ENCODE data around the gene BIN2. TPM values are rescaled to one million over a fixed set of nuclear protein-coding genes. Genes with fewer than 3 reads are reported as not detected.
"Not testable (repeated sequence)": the region's sequence is repeated elsewhere in the genome, so short reads cannot be mapped to it uniquely, and the experiment has no call there.

BIN2 gene
- total RNA-seq, 1 donor from 2014 or later, result 181 TPM

- intact Hi-C loops (cut with micrococcal nuclease), result loop anchor here (10.0 kb wide), 2 partner anchors 46 to 816 kb away; partner anchors contain the start of genes DIP2B and SMAGP
Observed at GRCh38 chr12:51320311-51320694, 3.7 kb downstream of the BIN2 start.

- intact Hi-C loops (cut with micrococcal nuclease), result loop anchor here (1.0 to 2.0 kb wide), 4 partner anchors 11 to 101 kb away; partner anchors contain the start of genes DAZAP2 and POU6F1
Observed at GRCh38 chr12:51318846-51319599, 5.0 kb downstream of the BIN2 start.

DNA sequence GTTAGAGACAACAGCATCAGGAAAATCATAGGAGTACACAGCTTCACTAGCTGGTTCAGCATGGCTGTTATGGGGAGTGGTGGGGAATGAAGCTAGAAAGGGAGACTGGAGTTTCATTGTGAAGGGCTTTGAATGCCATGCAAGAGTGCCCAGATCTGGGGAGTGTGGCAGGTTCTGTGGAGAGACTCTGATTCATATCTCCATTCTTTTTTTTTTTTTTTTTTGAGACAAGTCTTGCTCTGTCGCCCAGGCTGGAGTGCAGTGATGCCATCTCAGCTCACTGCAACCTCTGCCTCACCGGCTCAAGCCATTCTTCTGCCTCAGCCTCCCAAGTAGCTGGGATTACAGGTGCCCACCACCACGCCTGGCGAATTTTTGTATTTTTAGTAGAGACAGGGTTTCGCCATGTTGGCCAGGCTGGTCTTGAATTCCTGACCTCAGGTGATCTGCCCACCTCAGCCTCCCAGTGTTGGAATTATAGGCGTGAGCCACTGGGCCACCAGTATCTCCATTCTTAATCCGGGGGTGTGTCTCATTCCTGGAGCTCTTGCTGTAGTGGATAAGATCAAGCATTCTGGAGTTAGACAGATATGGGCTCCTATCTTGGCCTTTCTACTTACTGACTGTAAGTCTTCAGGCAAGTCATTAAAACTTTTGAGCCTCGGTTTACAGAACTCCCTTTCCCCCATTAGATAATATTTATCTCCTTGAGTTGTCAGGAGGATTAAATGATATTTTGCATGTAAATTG is 5.7 kb downstream of the BIN2 start:
- intact Hi-C loops (cut with micrococcal nuclease), result loop anchor here (2.0 kb wide), 1 partner anchor 79 kb away; the partner anchor contains the start of gene DAZAP2

DNA sequence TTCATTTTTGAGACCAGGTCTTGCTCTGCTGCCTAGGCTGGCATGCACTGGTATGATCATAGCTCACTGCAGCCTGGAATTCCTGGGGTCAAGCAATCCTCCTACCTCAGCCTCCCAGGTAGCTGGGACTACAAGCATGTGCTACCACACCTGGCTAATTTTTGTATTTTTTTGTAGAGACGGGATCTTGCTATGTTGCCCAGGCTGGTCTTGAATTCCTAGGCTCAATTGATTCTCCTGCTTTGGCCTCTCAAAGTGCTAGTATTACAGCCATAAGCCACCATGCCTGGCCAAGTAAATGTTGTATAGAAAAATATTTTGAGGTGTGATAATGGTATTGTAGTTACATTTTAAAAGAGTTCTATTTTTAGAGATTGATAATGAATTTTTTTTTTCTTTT is 12.6 kb downstream of the BIN2 start:
- intact Hi-C loops (cut with micrococcal nuclease), result no loop called here

DNA sequence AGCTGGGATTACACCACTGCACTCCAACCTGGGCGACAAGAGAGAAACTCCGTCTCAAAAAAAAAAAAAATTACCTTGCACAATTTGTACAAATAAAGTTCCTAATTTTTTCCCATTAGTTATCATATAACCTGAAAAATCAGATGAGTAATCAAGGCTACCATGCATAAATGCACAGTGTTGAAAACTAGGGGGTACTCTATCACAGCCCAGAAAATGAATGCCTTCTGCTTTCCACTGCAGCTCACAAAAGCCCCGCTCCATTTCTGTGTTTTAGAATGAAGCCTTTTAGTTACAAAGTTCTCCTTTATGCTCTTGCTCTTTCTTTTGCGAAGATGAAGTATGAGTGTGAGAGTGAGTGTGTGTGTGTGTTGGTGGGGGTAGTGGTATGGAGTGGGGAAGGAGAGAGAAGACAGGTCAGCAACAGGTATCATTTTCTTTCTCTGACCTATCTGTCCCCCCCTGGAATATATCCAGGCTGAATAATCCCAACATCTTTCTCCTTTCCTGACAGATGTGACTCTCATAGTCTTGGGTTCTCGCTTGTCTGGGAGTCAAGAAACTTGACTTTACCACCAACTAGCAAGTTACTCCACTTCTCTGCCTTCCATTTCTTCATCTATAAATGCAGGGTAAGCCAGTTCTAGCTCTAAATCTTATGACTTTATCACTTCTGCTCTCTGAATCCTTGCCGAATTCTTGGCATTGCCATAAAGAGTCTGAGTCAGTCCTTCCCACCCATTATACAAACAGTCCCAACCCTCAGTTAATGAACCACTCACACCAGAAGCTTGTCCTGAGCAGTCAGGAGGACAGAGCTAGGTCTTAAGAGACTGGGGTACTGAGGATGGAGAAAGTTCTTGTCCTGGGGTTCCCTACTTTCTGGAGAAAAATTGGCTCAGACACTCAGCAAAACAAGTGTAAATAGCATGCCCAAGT is 16.1 kb downstream of the BIN2 start:
- intact Hi-C loops (cut with micrococcal nuclease), result loop anchor here (5.0 kb wide), 1 partner anchor 34 kb away; no protein-coding TSS in a partner anchor

- intact Hi-C loops (cut with micrococcal nuclease), result loop anchor here (5.0 kb wide), 1 partner anchor 36 kb away; no protein-coding TSS in a partner anchor
Observed at GRCh38 chr12:51306507-51306906, 17.5 kb downstream of the BIN2 start.

- intact Hi-C loops (cut with micrococcal nuclease), result not testable (repeated sequence)
Observed at GRCh38 chr12:51300768-51301167, 23.2 kb downstream of the BIN2 start.

DNA sequence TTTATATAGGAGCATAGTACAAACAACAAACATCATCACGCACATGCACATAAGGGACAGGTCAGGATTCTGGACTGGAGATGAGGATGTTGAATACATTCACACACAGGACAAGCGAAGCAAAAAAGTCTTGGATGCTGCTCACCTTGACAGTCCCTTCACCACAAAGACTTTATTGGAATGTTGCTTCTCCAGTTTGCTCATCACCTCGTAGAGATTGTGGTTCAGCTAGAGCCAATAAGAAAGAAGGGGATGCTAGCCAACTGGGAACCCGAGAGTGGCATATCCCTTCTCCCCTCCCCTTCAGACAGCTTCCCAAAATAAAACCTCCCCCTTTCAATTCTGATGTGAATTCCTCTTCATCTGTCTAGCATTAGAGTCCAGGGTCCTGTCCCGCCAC is 28.3 kb downstream of the BIN2 start:
- intact Hi-C loops (cut with micrococcal nuclease), result no loop called here

DNA sequence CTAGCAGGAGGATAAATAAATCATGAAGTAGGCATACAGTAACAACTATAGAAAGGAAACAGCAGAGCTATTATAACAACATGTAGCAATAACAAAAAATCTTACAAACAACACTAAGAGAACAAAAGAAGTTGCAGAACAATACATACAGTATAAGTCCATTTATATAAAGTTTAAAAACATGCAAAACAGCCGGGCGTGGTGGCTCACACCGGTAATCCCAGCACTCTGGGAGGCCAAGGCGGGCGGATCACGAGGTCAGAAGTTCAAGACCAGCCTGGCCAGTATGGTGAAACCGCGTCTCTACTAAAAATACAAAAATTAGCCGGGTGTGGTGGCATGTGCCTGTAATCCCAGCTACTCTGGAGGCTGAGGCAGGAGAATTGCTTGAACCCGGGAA is 29.9 kb downstream of the BIN2 start:
- intact Hi-C loops (cut with micrococcal nuclease), result not testable (repeated sequence)

DNA sequence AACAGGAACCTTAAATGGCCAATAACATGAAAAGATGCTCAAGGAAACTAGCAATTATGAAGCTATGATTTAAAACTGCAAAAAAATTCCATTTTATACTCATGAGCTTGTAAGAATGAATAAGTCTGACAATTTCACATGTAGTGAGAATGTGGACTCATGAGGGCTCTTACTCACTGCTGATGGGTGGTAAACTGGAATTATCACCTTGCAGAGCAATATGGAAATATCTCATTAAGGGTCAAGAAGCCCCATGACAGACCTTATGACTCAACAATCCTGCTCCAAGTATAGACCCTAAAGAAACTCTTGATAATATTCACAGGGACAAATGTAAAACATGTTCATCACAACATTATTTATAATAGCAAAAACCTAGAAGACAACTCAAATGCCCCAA is 30.3 kb downstream of the BIN2 start:
- intact Hi-C loops (cut with micrococcal nuclease), result no loop called here

- intact Hi-C loops (cut with micrococcal nuclease), result not testable (repeated sequence)
Observed at GRCh38 chr12:51291603-51292513, 32.1 kb downstream of the BIN2 start.

DNA sequence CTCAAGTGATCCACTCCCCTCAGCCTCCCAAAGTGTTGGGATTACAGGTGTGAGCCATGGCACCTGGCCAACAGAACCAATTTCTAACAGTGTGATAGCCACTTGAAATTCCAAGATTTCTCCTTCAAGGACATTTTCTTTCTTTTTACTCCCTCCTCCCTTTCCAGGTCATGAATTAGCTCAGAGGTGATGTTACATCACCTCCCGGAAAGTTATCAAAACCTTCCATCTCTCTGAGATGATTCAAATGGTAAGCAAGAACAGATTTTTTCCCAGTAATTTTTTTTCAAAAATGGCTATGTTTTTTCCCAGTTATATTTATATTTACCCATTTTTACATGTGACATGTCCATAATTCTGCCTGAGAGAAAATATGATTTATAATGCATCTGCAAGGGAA is 38.1 kb downstream of the BIN2 start:
- intact Hi-C loops (cut with micrococcal nuclease), result no loop called here

- intact Hi-C loops (cut with micrococcal nuclease), result no loop called here
Observed at GRCh38 chr12:51281202-51281924, 42.6 kb downstream of the BIN2 start.

DNA sequence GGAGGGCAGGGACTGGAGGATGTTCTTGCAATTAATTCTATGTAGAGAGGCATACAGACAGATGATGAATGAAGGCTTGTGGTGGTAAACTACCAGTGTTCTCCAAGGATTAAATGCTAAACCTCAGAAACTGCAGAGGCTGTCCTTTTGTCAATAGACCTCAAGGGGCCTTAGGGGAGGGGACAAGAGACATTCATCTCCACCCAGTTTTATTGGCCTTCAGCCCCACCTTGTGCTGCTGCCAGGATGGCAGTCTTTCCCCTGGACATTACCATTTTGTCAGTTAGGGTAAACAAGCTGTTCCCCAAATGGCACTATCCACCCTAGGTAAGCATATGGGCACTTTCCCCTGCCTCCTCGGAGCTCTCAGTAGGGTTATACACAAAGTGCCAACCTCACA is 48.9 kb downstream of the BIN2 start:
- intact Hi-C loops (cut with micrococcal nuclease), result loop anchor here (10.0 kb wide), 1 partner anchor 50 kb away; the partner anchor contains the start of gene BIN2

DNA sequence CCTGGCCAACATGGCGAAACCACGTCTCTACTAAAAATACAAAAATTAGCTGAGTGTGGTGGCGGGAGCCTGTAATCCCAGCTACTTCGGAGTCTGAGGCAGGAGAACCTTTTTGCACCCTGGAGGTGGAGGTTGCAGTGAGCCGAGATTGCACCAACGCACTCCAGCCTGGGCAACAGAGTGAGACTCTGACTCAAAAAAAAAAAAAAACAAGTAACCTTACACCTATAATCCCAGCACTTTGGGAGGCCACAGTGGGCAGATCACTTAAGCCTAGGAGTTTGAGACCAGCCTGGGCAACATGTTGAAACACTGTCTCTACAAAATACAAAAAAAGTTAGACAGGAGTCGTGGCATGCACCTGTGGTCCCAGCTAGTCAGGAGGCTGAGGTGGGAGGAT is 51.2 kb downstream of the BIN2 start:
- intact Hi-C loops (cut with micrococcal nuclease), result loop anchor here (10.0 kb wide), 1 partner anchor 52 kb away; the partner anchor contains the start of gene BIN2

GRCh38 chr12:51270951-51271518 is 52.9 kb downstream of the BIN2 start:
- intact Hi-C loops (cut with micrococcal nuclease), result loop anchor here (2.0 to 10.0 kb wide), 2 partner anchors 54 to 188 kb away; partner anchors contain the start of genes BIN2 and CSRNP2

DNA sequence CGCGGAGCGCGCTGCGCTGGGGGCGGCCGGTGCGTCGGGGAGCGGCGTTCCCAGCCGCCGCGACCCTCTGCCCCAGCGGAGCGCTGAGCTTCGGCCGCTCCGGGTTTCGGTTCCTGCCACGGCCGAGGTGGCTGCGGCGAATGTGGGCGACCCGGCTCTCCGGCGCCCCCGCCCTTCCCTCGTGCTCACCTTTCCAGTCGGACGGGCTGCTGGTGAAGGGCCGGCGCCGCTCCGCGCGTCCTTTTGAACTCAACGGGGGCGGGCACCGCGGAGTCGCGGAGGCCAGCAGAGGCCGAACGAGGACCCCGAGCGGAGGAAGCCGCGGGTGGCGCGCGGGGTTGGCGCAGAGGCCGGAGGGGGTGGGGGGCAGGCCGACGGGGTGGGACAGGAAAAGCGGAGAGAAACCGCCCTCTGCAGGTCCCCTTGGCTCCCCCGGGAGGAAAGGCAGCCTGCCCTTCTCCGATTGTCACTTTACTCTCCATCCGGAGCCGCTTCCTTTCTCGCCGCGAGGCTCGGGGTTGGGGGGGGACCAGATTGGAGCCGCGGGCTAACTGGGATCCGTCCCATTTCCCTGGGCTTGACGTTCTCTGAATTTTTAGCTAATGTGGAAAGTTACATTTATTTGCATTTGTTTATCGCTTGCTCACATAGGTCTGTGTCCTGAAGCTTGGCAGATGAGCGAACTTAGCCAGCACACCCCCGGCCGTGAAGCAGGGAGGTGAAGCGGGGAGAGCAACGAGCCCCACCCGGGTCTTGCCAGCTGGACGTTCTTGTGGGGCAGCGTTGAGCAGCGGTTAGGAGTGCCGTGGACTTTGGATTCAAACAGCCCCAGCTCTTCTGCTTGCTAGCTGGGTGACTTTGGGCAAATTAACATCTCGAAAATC is 53.7 kb downstream of the BIN2 start, which contains the start of gene SMAGP:
Gene SMAGP, minus strand, starts transcription at position 349 of the 884 bp plus-strand sequence. CDS start 1,137 bp downstream, outside the sequence.
- intact Hi-C loops (cut with micrococcal nuclease), result loop anchor here (2.0 to 10.0 kb wide), 2 partner anchors 54 to 188 kb away; partner anchors contain the start of genes BIN2 and CSRNP2

Measured in T-helper 1 cell treated with Interleukin-12 subunit alpha and Interleukin-12 subunit beta and Interleukin-4 antibody, amounts not matched to agents 30 ng/mL and 1 ng/mL, for 36 hours (primary cell).